ENCODE measurements around the gene PCED1B. TPM values are rescaled to one million over a fixed set of nuclear protein-coding genes. Genes with fewer than 3 reads are reported as not detected.

PCED1B gene
- total and polyA plus RNA-seq, 2 donors from 2014 or later, result 2.8 to 9.2 TPM

DNA sequence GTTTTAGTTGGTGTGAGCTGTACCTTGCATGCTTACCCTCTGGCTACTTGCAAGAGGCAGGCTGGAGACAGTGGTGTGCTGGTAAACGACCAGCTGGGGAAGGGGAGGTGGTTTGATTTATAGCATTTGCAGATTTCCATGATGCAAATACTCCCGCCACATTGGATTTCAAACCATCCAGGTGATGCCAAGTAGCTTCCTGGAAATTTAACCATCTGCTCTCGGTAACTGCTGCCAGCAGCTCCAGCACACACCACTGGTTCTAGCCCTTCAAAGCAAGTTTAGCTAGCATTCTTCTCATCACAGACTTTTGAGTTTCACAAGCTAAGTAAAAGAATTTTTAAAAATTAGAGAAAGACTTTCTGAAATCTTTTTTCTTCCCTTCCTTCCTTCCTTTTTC lies 104.8 kb downstream of the PCED1B start:
- intact Hi-C loops (cut with DNase I), result no loop called here
- DNase-seq (peak in 1 of 5 donors; percentile 11), FAIRE-seq (no peak)
- H3K27ac ChIP-seq (ENCODE audit: low read depth in 2 of 2, low read length in 2 of 2), result no peak overlapping the region
- no peaks in the 10 kb centered on the region for H3K27me3 ChIP-seq (ENCODE audit: control insufficient read depth, insufficient read depth, low read length)
- H3K9me3 ChIP-seq (ENCODE audit: control insufficient read depth in 2 of 3, insufficient read depth in 1 of 3, low read length in 3 of 3), result no peaks in the 10 kb centered on the region
- H3K4me3 ChIP-seq (ENCODE audit: low read length in 3 of 3), result no peak overlapping the region
- no peaks in the 10 kb centered on the region for H3K4me1 ChIP-seq (ENCODE audit: control insufficient read depth in 2 of 3, insufficient read depth in 2 of 3, low read depth in 1 of 3, low read length in 3 of 3)
- H3K9ac ChIP-seq (ENCODE audit: low read length in 3 of 3), result no peak overlapping the region
- TF ChIP-seq, protein P1, sequence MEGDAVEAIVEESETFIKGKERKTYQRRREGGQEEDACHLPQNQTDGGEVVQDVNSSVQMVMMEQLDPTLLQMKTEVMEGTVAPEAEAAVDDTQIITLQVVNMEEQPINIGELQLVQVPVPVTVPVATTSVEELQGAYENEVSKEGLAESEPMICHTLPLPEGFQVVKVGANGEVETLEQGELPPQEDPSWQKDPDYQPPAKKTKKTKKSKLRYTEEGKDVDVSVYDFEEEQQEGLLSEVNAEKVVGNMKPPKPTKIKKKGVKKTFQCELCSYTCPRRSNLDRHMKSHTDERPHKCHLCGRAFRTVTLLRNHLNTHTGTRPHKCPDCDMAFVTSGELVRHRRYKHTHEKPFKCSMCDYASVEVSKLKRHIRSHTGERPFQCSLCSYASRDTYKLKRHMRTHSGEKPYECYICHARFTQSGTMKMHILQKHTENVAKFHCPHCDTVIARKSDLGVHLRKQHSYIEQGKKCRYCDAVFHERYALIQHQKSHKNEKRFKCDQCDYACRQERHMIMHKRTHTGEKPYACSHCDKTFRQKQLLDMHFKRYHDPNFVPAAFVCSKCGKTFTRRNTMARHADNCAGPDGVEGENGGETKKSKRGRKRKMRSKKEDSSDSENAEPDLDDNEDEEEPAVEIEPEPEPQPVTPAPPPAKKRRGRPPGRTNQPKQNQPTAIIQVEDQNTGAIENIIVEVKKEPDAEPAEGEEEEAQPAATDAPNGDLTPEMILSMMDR (IDR thresholded peaks at IDR 0.05; ENCODE audit: borderline replicate concordance, extremely low read depth, insufficient read depth), result no peak
- H3K36me3 ChIP-seq (ENCODE audit: control insufficient read depth in 2 of 3, insufficient read depth in 3 of 3, low read length in 3 of 3), result no peaks in the 10 kb centered on the region

DNA sequence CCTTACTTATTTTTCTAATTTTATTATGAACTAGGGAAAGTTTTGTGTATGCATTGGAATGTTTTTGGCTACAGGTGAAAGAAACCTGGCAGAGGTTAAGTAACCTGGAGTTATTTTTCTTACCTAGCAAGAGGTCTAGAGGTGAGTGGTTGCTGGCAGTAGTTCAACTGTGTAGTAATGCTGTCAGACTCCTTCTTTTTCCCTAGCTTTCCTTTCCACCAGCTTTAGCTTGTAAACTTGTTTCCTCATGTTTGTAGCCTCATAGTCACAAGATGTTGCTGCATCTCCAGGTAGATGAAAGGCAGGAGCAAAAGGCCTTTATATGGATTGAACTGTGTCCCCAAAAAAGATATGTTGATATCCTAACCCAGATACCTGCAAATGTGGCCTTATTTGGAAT lies 105.4 kb downstream of the PCED1B start:
- H3K4me1 ChIP-seq (ENCODE audit: control insufficient read depth in 2 of 3, insufficient read depth in 2 of 3, low read depth in 1 of 3, low read length in 3 of 3), result no peaks in the 10 kb centered on the region
- H3K36me3 ChIP-seq (ENCODE audit: control insufficient read depth in 2 of 3, insufficient read depth in 3 of 3, low read length in 3 of 3), result no peaks in the 10 kb centered on the region
- H3K9ac ChIP-seq (ENCODE audit: low read length in 3 of 3), result no peak overlapping the region
- H3K9me3 ChIP-seq (ENCODE audit: control insufficient read depth in 2 of 3, insufficient read depth in 1 of 3, low read length in 3 of 3), result no peaks in the 10 kb centered on the region
- TF ChIP-seq, protein P1 (IDR thresholded peaks at IDR 0.05; ENCODE audit: borderline replicate concordance, extremely low read depth, insufficient read depth), result no peak
- DNase-seq (peak in 2 of 5 donors; percentile 27 to 40), FAIRE-seq (peak; percentile 15)
- H3K4me3 ChIP-seq (ENCODE audit: low read length in 3 of 3), result no peak overlapping the region
- no peaks in the 10 kb centered on the region for H3K27me3 ChIP-seq (ENCODE audit: control insufficient read depth, insufficient read depth, low read length)
- intact Hi-C loops (cut with DNase I), result no loop called here
- peak overlapping the region; percentile 25 to 80 for H3K27ac ChIP-seq (ENCODE audit: low read depth in 2 of 2, low read length in 2 of 2)

DNA sequence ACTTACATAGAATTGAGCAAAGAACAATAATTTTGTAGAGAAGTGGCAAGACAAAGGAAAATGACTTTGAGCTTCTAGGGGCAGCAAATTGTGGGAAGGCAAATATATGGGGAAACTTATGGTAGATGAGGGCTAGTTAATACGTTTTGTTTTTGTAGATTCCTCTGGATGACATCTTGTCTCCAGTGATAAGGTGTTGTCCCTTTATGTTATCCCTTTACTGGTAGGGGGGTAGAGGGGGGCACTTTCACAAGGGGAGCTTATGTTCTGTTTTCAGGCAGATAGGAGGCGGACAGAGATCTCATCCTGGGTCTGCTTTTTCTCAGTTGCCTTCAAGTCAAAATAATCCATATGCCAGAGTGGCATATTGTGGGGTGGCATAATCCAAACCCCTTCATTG lies 106.8 kb downstream of the PCED1B start:
- Histone ChIP-seq H3K4me1 (ENCODE audit: control insufficient read depth in 2 of 3, insufficient read depth in 2 of 3, low read depth in 1 of 3, low read length in 3 of 3) (no peaks in the 10 kb centered on the region), H3K36me3 (ENCODE audit: control insufficient read depth in 2 of 3, insufficient read depth in 3 of 3, low read length in 3 of 3) (no peaks in the 10 kb centered on the region), H3K27me3 (ENCODE audit: control insufficient read depth, insufficient read depth, low read length) (no peaks in the 10 kb centered on the region), H3K9me3 (ENCODE audit: control insufficient read depth in 2 of 3, insufficient read depth in 1 of 3, low read length in 3 of 3) (no peaks in the 10 kb centered on the region), H3K27ac (ENCODE audit: low read depth in 2 of 2, low read length in 2 of 2) (no peak overlapping the region), H3K4me3 (ENCODE audit: low read length in 3 of 3) (no peak overlapping the region), H3K9ac (ENCODE audit: low read length in 3 of 3) (no peak overlapping the region)
- TF ChIP-seq, protein P1 (IDR thresholded peaks at IDR 0.05; ENCODE audit: borderline replicate concordance, extremely low read depth, insufficient read depth), result no peak
- intact Hi-C loops (cut with DNase I), result no loop called here
- FAIRE-seq (no peak), DNase-seq (no peak)
